Vagina (tissue), 2 donors: ENCODE data around the gene AMPD1. TPM values are rescaled to one million over a fixed set of nuclear protein-coding genes. Genes with fewer than 3 reads are reported as not detected.

Source experiments
- DNase-seq, 2 donors: peaks; one replicate each; pipeline ENCODE4 v3.0.0-alpha.2; 2017; ENCODE audit errors: extremely low spot score in 2 of 2
- H3K27ac ChIP-seq: fragments of 200-600 bp; sonication (generic); one replicate; pipeline ENCODE4 v1.5.1; 2019
- H3K27me3 ChIP-seq: fragments of 200-600 bp; sonication (generic); one replicate; pipeline ENCODE4 v1.5.1; 2019
- H3K36me3 ChIP-seq, 2 donors: fragments of 200-600 bp; sonication (generic); one replicate each; pipeline ENCODE4 v1.5.1; 2017 to 2019
- H3K4me1 ChIP-seq: fragments of 200-600 bp; sonication (generic); one replicate; pipeline ENCODE4 v1.5.1; 2019
- H3K4me3 ChIP-seq, 2 donors: fragments of 200-600 bp; sonication (generic); 1 replicate in 1 of 2; 2 replicates in 1 of 2; pipeline ENCODE4 v1.5.1; 2016 to 2019
- H3K9me3 ChIP-seq: fragments of 200-600 bp; sonication (generic); one replicate; pipeline ENCODE4 v1.5.1; 2019
- POLR2A ChIP-seq, 2 donors: fragments of 450-650 bp; IDR thresholded peaks; one replicate each; pipeline ENCODE4 v1.6.1; 2017; ENCODE audit warnings: antibody characterized with exemption in 2 of 2, mild to moderate bottlenecking in 2 of 2, moderate library complexity in 2 of 2
- POLR2AphosphoS5 ChIP-seq, 2 donors: sonication (generic); formaldehyde crosslinking; IDR thresholded peaks; one replicate each; pipeline ENCODE4 v1.9.0; 2017; ENCODE audit warnings: antibody characterized with exemption in 2 of 2, mild to moderate bottlenecking in 2 of 2, low read depth in 1 of 2; ENCODE audit not compliant: insufficient read depth in 1 of 2
- intact Hi-C: fragments of 100-400 bp; cut with DNase I; formaldehyde crosslinking; loops from one replicate; pipeline ENCODE4 v1.15.1; 2023
- total RNA-seq: library from RNA; depleted of rRNA; stranded (reverse); fragments of >200 nt; gene quantifications from one replicate; pipeline ENCODE4 v1.2.3, GENCODE V29; 2016
- TF ChIP-seq, protein P1 (sequence below), 3 experiments: fragments of 450-650 bp in 2 of 3; fragments of 200-600 bp in 1 of 3; sonication (generic) in 1 of 3; IDR thresholded peaks; one replicate each; pipeline ENCODE4 v1.5.1; 2017 to 2019; ENCODE audit warnings: antibody characterized with exemption in 3 of 3, mild to moderate bottlenecking in 2 of 3, moderate library complexity in 2 of 3

AMPD1 gene
- total RNA-seq: not detected

DNA sequence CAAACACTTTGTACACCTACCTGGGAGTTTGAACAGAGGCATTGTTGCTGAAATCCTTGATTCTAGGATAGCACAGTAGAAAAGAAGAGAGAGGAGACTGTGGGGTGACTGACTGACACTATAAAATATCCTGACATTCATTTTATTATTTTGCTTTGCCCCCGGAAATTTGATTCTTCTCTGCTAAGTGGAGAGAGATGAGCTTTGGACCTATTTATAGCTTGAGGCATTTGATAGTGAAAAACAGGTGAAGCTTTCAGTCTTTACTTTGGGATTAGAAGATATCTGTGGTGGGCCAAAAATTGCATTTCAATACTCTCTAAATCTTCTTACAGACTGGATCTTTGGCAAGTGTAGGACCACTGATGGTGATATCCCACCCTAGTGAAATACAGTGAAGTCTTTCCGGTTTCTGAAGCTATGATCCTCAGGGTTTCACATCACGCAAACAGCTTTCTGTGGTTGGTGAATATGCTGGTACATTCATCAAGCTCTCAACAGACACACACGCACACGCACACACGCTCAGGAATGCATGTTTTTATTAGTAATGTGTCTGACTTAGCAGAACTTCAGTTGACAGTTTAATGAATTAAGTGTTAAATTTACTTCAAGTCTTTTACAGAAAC lies at the start of gene AMPD1:
Gene AMPD1, minus strand, starts transcription at position 117 of the 629 bp plus-strand sequence. Its CDS starts 75 bp downstream, at position 42.
- no peak within 1 kb of the TSS for H3K4me3 ChIP-seq
- no peaks in the 10 kb centered on the region for H3K27me3 ChIP-seq
- no peaks in the 10 kb centered on the region for H3K9me3 ChIP-seq
- H3K4me1 ChIP-seq: no peaks in the 10 kb centered on the region
- DNase-seq: no peak
- TF ChIP-seq, protein P1, sequence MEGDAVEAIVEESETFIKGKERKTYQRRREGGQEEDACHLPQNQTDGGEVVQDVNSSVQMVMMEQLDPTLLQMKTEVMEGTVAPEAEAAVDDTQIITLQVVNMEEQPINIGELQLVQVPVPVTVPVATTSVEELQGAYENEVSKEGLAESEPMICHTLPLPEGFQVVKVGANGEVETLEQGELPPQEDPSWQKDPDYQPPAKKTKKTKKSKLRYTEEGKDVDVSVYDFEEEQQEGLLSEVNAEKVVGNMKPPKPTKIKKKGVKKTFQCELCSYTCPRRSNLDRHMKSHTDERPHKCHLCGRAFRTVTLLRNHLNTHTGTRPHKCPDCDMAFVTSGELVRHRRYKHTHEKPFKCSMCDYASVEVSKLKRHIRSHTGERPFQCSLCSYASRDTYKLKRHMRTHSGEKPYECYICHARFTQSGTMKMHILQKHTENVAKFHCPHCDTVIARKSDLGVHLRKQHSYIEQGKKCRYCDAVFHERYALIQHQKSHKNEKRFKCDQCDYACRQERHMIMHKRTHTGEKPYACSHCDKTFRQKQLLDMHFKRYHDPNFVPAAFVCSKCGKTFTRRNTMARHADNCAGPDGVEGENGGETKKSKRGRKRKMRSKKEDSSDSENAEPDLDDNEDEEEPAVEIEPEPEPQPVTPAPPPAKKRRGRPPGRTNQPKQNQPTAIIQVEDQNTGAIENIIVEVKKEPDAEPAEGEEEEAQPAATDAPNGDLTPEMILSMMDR (IDR thresholded peaks at IDR 0.05): no peak
- TF ChIP-seq POLR2A (IDR thresholded peaks at IDR 0.05) (no peak), POLR2AphosphoS5 (IDR thresholded peaks at IDR 0.05; ENCODE audit: insufficient read depth in 1 of 2, low read depth in 1 of 2) (no peak)
- intact Hi-C loops: no loop called here
- no peak within 1 kb of the TSS for H3K27ac ChIP-seq
- no peaks in the 10 kb centered on the region for H3K36me3 ChIP-seq

DNA sequence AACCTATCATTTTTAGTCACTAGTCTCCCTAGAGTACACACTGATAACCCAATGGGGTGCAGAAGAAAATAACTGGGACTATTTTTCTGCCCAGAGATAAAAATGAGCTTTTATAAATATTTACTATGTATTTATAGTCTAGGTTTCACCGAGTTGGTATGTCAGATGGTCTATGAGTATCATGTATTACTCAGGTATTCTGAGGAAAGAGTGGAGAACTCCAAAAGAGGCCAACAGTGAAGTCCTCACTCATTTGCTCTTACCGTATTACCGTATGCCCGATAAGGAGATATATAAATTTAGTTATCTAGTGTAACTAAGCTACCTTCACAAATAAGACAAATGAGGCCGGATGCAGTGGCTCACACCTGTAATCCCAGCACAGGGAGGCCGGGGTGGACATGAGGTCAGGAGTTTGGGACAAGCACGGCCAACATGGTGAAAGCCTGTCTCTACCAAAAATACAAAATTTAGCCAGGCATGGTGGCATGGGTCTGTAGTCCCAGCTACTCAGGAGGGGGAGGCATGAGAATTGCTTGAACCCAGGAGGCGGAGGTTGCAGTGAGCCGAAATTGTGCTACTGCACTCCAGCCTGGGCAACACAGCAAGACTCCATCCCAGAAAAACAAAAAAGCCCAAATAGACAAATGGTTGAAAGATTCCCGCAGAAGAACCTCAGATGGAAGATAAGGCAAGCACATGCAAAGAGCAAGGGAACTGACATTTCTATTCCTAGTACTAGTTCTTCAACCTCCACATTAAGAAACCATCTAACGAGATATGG lies 46.8 kb upstream of the AMPD1 start:
- DNase-seq: no peak
- no peak overlapping the region for H3K27ac ChIP-seq
- TF ChIP-seq POLR2AphosphoS5 (IDR thresholded peaks at IDR 0.05; ENCODE audit: insufficient read depth in 1 of 2, low read depth in 1 of 2): no peak
- TF ChIP-seq, protein P1 (IDR thresholded peaks at IDR 0.05): no peak
- no peak for TF ChIP-seq POLR2A (IDR thresholded peaks at IDR 0.05)
- intact Hi-C loops: no loop called here
- H3K36me3 ChIP-seq: peaks cover 0 to 43% of the 10 kb centered on the region in 2 donors
- H3K9me3 ChIP-seq: no peaks in the 10 kb centered on the region
- H3K27me3 ChIP-seq: no peaks in the 10 kb centered on the region
- peaks cover 28% of the 10 kb centered on the region for H3K4me1 ChIP-seq
- no peak overlapping the region for H3K4me3 ChIP-seq

DNA sequence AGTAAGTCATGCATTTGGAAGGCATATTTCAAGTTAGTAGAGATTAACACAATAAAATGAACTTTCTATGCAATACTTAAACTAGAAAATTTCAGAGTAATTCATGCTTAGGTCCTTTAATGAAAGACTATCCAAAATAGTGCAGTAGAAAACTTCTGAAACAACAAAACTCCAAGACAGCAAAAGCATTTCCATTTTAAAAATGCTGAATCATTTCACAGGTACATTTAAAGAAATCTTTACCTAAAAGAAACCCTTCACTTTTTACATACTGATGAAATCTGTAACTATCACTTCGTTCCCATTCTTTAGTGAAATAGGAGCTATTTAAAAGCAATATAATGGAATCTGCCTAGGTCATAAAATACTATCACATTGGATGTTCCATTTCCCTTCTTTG lies 45.0 kb upstream of the AMPD1 start:
- peaks cover 0 to 43% of the 10 kb centered on the region in 2 donors for H3K36me3 ChIP-seq
- TF ChIP-seq POLR2AphosphoS5 (IDR thresholded peaks at IDR 0.05; ENCODE audit: insufficient read depth in 1 of 2, low read depth in 1 of 2) (no peak), POLR2A (IDR thresholded peaks at IDR 0.05) (no peak)
- TF ChIP-seq, protein P1 (IDR thresholded peaks at IDR 0.05): no peak
- no peaks in the 10 kb centered on the region for H3K9me3 ChIP-seq
- DNase-seq: no peak
- H3K27ac ChIP-seq: no peak overlapping the region
- H3K4me1 ChIP-seq: peaks cover 14% of the 10 kb centered on the region
- H3K27me3 ChIP-seq: no peaks in the 10 kb centered on the region
- intact Hi-C loops: no loop called here
- no peak overlapping the region for H3K4me3 ChIP-seq

DNA sequence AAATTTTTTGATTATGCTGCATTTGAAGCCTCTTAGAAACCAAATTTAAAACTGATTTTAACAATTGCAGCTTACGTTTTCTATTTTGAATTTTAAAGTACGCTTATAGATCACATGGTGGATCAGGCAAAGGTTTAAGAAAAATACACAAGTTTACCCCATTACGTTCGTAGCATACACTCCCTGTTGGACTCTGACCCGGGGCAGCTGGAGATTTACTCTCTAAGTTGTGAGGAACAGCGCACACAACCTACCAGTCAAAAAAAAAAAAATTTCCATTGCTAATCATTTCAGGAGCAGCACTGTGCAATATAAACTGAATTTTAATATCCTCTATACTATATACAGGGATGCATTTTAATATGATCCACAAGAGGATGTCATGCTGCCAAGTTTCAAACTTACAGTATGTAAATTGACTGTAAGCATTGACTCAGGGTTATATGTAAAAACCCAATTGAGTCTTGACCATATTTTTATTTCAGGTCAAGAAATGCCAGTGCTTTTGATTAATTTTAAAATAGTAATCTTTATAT lies 42.0 kb upstream of the AMPD1 start:
- intact Hi-C loops: no loop called here

More for the DNA sequence above, 42.0 kb upstream of the AMPD1 start:
- no peak overlapping the region for H3K27ac ChIP-seq
- H3K27me3 ChIP-seq: no peaks in the 10 kb centered on the region
- peaks cover 4% of the 10 kb centered on the region for H3K4me1 ChIP-seq
- no peak overlapping the region for H3K4me3 ChIP-seq
- DNase-seq: no peak
- H3K9me3 ChIP-seq: no peaks in the 10 kb centered on the region
- TF ChIP-seq POLR2A (IDR thresholded peaks at IDR 0.05): no peak
- TF ChIP-seq, protein P1 (IDR thresholded peaks at IDR 0.05): no peak
- no peak for TF ChIP-seq POLR2AphosphoS5 (IDR thresholded peaks at IDR 0.05; ENCODE audit: insufficient read depth in 1 of 2, low read depth in 1 of 2)
- H3K36me3 ChIP-seq: peaks cover 0 to 68% of the 10 kb centered on the region in 2 donors
